IMR-90 (cell line): ENCODE results near the gene AGBL2.

ENCODE experiments used
- BHLHE40 ChIP-seq: fragments of 150-350 bp; IDR thresholded peaks from 2 replicates; pipeline ENCODE4 v1.6.1; 2016; ENCODE audit warnings: mild to moderate bottlenecking, low read depth, low read length
- CTCF ChIP-seq: conservative IDR thresholded peaks from 2 replicates; pipeline ENCODE4 v1.5.1; 2012; ENCODE audit warnings: mild to moderate bottlenecking, low read depth, low read length, improper control_type of control experiment
- ELK1 ChIP-seq: fragments of 150-350 bp; IDR thresholded peaks from 2 replicates; pipeline ENCODE4 v1.6.1; 2016; ENCODE audit warnings: low read depth, mild to moderate bottlenecking, low read length, moderate library complexity, borderline replicate concordance
- MAFK ChIP-seq: IDR thresholded peaks from 2 replicates; pipeline ENCODE4 v1.6.1; 2012; ENCODE audit warnings: low read depth, low read length, improper control_type of control experiment
- MAZ ChIP-seq: IDR thresholded peaks from 2 replicates; pipeline ENCODE4 v1.6.1; 2012; ENCODE audit warnings: low read depth, mild to moderate bottlenecking, low read length, improper control_type of control experiment, moderate library complexity, borderline replicate concordance
- MXI1 ChIP-seq: IDR thresholded peaks from 2 replicates; pipeline ENCODE4 v1.6.1; 2012; ENCODE audit warnings: low read depth, mild to moderate bottlenecking, low read length, moderate library complexity, borderline replicate concordance
- POLR2A ChIP-seq: IDR thresholded peaks from 2 replicates; pipeline ENCODE4 v1.6.1; 2012; ENCODE audit warnings: mild to moderate bottlenecking, low read depth, low read length
- RAD21 ChIP-seq: IDR thresholded peaks from 2 replicates; pipeline ENCODE4 v1.6.1; 2012; ENCODE audit warnings: low read length, improper control_type of control experiment
- RCOR1 ChIP-seq: IDR thresholded peaks from 2 replicates; pipeline ENCODE4 v1.6.1; 2012; ENCODE audit warnings: mild to moderate bottlenecking, low read length, improper control_type of control experiment; ENCODE audit not compliant: insufficient replicate concordance
- SMC3 ChIP-seq: fragments of 150-350 bp; IDR thresholded peaks from 2 replicates; pipeline ENCODE4 v1.6.1; 2016; ENCODE audit warnings: low read depth, mild to moderate bottlenecking, antibody characterized with exemption, low read length, moderate library complexity

- no peak for TF ChIP-seq SMC3
- TF ChIP-seq CTCF = no peak
- TF ChIP-seq RCOR1 = no peak
- TF ChIP-seq RAD21 = no peak
- no peak for TF ChIP-seq ELK1
- TF ChIP-seq POLR2A = no peak
- no peak for TF ChIP-seq BHLHE40
- no peak for TF ChIP-seq MXI1
- TF ChIP-seq MAFK = no peak
- TF ChIP-seq MAZ = no peak
These were observed 105.5 kb downstream of the AGBL2 start for GRCh38 chr11:47609675-47610074.
